ENCODE results near the gene RBCK1.

GRCh38 chr20:384723-385122, 23.4 kb upstream of the RBCK1 start:
- TF ChIP-seq CTCF (IDR thresholded peaks at IDR 0.05; ENCODE audit: low read length): no peak
- TF ChIP-seq EZH2 (IDR thresholded peaks at IDR 0.05; ENCODE audit: borderline replicate concordance, low read length): no peak
